Smooth muscle cell (in vitro differentiated cells): Measurements from ENCODE around the gene SPRR1B. TPM values are rescaled to one million over a fixed set of nuclear protein-coding genes. Genes with fewer than 3 reads are reported as not detected.

ENCODE experiments used
- DNase-seq: peaks from one replicate; lab custom pipeline; 2025; ENCODE audit not compliant: unreplicated experiment; lab: John Stamatoyannopoulos, UW
- H2AFZ ChIP-seq: fragments of 200-600 bp; sonication (generic); 2 replicates; pipeline ENCODE4 v1.6.0; 2016; ENCODE audit warnings: antibody characterized with exemption, low read depth, mild to moderate bottlenecking
- H3F3A ChIP-seq: fragments of 200-600 bp; sonication (generic); 2 replicates; pipeline ENCODE4 v1.6.0; 2017; ENCODE audit warnings: antibody characterized with exemption, low read depth
- H3K27ac ChIP-seq: fragments of 200-600 bp; sonication (generic); 2 replicates; pipeline ENCODE4 v1.5.1; 2016; ENCODE audit warnings: low read depth, mild to moderate bottlenecking
- H3K27me3 ChIP-seq: fragments of 200-600 bp; sonication (generic); 2 replicates; pipeline ENCODE4 v1.6.1; 2016; ENCODE audit warnings: low read depth, mild to moderate bottlenecking
- H3K36me3 ChIP-seq: fragments of 200-600 bp; sonication (generic); 2 replicates; pipeline ENCODE4 v1.5.1; 2016; ENCODE audit warnings: low read depth
- H3K4me1 ChIP-seq: fragments of 200-600 bp; sonication (generic); 2 replicates; pipeline ENCODE4 v1.5.1; 2016; ENCODE audit warnings: low read depth
- H3K4me2 ChIP-seq: fragments of 200-600 bp; sonication (generic); 2 replicates; pipeline ENCODE4 v1.6.0; 2016; ENCODE audit warnings: mild to moderate bottlenecking
- H3K4me3 ChIP-seq: fragments of 200-600 bp; sonication (generic); 2 replicates; pipeline ENCODE4 v1.5.1; 2016; ENCODE audit warnings: mild to moderate bottlenecking
- H3K79me2 ChIP-seq: fragments of 200-600 bp; sonication (generic); 2 replicates; pipeline ENCODE4 v1.6.0; 2016; ENCODE audit warnings: low read depth, mild to moderate bottlenecking
- H3K9ac ChIP-seq: fragments of 200-600 bp; sonication (generic); 2 replicates; pipeline ENCODE4 v1.6.0; 2016; ENCODE audit warnings: low read depth
- H3K9me3 ChIP-seq: fragments of 200-600 bp; sonication (generic); replicated peaks from 2 replicates; pipeline ENCODE4 v1.5.1; 2016; ENCODE audit warnings: low read depth
- H4K20me1 ChIP-seq: fragments of 200-600 bp; sonication (generic); 2 replicates; pipeline ENCODE4 v1.6.0; 2016; ENCODE audit warnings: low read depth
- WGBS: methylation state at CpG from one replicate; pipeline ENCODE4 v1.1.7; 2016; ENCODE audit warnings: low lambda C conversion rate; 5-methylcytosine and 5-hydroxymethylcytosine counted together
- polyA plus RNA-seq: library from polyadenylated mRNA; unstranded; fragments of >200 nt; fragmentation: Nextera tagmentation; extraction: Ambion mirVana; gene quantifications from 2 replicates; pipeline ENCODE4 v1.2.1, GENCODE V29; 2016
- total RNA-seq: library from RNA; depleted of rRNA; stranded (reverse); fragments of >200 nt; gene quantifications from 2 replicates; pipeline ENCODE4 v1.2.3, GENCODE V29; 2014
- TF ChIP-seq, protein P1 (sequence below): fragments of 200-600 bp; sonication (generic); IDR thresholded peaks from 2 replicates; pipeline ENCODE4 v1.5.1; 2017; ENCODE audit warnings: borderline replicate concordance, mild to moderate bottlenecking, antibody characterized with exemption; ENCODE audit not compliant: insufficient read depth, poor library complexity, severe bottlenecking

SPRR1B gene
- total and polyA plus RNA-seq, 2 experiments from 2014 or later = 46.5 to 82.8 TPM

DNA sequence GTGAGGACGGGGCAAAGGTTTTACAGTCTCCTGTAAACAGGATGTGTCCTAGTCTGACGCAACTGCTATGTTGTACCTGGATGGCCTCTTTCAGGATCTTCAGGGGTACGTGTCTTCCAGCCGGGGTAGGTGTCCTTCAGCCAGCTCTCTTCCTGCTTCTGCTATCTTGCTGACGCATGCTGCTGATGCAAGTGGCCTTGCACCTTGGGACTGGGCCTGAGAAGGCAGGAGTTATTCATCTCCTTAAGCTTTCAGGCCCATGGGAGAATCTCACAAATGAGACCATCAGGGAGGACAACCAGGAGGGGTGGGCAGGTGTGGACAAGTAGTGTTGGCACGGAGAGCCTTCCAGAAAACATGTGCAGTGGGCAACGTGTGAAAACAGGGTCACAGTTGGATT lies 7.9 kb upstream of the SPRR1B start:
- Histone ChIP-seq H3K27me3 (no peaks in the 10 kb centered on the region), H3K4me2 (no peak overlapping the region), H3K4me3 (no peak overlapping the region), H3K27ac (no peak overlapping the region), H3F3A (no peaks in the 10 kb centered on the region), H3K9me3 (no peaks in the 10 kb centered on the region), H3K9ac (no peak overlapping the region), H3K79me2 (no peaks in the 10 kb centered on the region), H4K20me1 (no peaks in the 10 kb centered on the region), H3K36me3 (no peaks in the 10 kb centered on the region), H3K4me1 (no peaks in the 10 kb centered on the region), H2AFZ (no peak overlapping the region)
- no peak for DNase-seq
- WGBS = 72% methylated on average over 7 of the region's 7 CpGs
- TF ChIP-seq, protein P1, sequence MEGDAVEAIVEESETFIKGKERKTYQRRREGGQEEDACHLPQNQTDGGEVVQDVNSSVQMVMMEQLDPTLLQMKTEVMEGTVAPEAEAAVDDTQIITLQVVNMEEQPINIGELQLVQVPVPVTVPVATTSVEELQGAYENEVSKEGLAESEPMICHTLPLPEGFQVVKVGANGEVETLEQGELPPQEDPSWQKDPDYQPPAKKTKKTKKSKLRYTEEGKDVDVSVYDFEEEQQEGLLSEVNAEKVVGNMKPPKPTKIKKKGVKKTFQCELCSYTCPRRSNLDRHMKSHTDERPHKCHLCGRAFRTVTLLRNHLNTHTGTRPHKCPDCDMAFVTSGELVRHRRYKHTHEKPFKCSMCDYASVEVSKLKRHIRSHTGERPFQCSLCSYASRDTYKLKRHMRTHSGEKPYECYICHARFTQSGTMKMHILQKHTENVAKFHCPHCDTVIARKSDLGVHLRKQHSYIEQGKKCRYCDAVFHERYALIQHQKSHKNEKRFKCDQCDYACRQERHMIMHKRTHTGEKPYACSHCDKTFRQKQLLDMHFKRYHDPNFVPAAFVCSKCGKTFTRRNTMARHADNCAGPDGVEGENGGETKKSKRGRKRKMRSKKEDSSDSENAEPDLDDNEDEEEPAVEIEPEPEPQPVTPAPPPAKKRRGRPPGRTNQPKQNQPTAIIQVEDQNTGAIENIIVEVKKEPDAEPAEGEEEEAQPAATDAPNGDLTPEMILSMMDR = no peak

DNA sequence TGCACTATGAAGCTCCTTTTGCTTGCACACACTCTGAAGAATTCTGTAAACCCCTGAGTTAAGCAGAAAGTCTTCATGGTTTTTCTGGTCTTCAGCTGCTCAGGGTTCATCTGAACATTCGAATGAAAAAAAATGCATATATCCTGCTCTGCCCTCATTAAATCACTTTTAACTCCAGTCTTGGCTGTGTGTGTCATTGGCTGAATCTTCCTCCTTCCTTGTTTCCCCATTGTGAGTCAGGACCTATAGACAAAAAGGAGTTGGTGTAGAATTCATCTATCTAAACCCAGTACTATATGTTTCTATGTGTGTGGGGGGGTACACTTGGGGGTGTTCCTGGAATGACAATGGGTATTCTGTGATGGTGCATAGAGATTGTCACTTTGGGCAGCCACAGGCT lies 6.6 kb upstream of the SPRR1B start:
- no peak overlapping the region for H3K4me2 ChIP-seq
- no peaks in the 10 kb centered on the region for H3F3A ChIP-seq
- H3K4me3 ChIP-seq = no peak overlapping the region
- H3K9me3 ChIP-seq = no peaks in the 10 kb centered on the region
- H3K9ac ChIP-seq = no peak overlapping the region
- 65% methylated on average over 1 of the region's 1 CpG for WGBS
- H2AFZ ChIP-seq = no peak overlapping the region
- no peaks in the 10 kb centered on the region for H3K4me1 ChIP-seq
- no peaks in the 10 kb centered on the region for H4K20me1 ChIP-seq
- no peaks in the 10 kb centered on the region for H3K27me3 ChIP-seq
- H3K27ac ChIP-seq = no peak overlapping the region
- no peak for DNase-seq
- no peaks in the 10 kb centered on the region for H3K36me3 ChIP-seq
- H3K79me2 ChIP-seq = no peaks in the 10 kb centered on the region
- TF ChIP-seq, protein P1 = no peak

DNA sequence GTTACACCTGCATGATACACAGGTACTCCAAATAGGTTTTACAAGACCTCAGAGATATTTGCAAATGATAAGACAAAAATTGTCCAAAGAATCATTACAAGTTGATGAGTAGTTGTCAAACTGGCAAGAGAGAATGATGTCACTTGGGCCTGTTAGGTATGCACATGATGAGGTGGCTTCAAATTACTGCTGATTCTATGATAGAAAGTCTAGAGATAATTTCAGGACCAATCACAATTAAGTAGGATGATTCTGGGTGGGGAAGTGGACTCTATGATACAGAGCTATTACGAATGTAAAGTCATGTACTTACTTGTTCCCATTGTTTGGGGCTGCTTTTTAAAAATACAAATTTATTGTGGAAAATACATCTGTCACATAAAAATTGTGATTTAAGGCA lies 5.2 kb upstream of the SPRR1B start:
- Histone ChIP-seq H3K9me3 (no peaks in the 10 kb centered on the region), H4K20me1 (no peaks in the 10 kb centered on the region), H3K36me3 (no peaks in the 10 kb centered on the region), H3K27me3 (no peaks in the 10 kb centered on the region), H3K79me2 (no peaks in the 10 kb centered on the region), H3K27ac (no peak overlapping the region), H3K4me2 (no peak overlapping the region), H3K9ac (no peak overlapping the region), H3F3A (no peaks in the 10 kb centered on the region), H3K4me1 (no peaks in the 10 kb centered on the region), H2AFZ (no peak overlapping the region), H3K4me3 (no peak overlapping the region)
- 83% methylated on average over 1 of the region's 1 CpG for WGBS
- TF ChIP-seq, protein P1 = no peak
- DNase-seq = no peak

DNA sequence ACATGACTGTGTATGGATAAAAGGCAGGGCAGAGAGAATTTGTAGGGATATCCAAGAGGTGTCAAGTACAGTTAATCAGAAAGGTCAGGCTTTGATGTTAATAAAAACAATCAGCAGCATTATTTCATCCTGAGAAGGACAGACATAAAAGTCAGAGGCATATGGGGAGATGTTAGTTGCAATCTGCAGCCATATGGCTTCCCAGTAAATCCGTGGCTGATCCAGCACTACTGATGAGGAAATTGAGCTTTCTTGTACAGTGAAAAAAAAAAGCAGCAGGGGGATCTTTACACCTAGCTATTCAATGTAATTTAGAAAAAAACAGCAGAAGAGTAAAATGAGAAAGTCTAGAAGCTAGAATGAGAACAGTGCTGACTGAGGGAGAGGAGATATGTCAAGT lies 2.2 kb upstream of the SPRR1B start:
- no peak overlapping the region for H2AFZ ChIP-seq
- H3K4me2 ChIP-seq = no peak overlapping the region
- TF ChIP-seq, protein P1 = no peak
- no peaks in the 10 kb centered on the region for H4K20me1 ChIP-seq
- H3K4me1 ChIP-seq = no peaks in the 10 kb centered on the region
- no peak for DNase-seq
- H3K79me2 ChIP-seq = no peaks in the 10 kb centered on the region
- no peak overlapping the region for H3K9ac ChIP-seq
- H3K27me3 ChIP-seq = no peaks in the 10 kb centered on the region
- no peaks in the 10 kb centered on the region for H3F3A ChIP-seq
- H3K36me3 ChIP-seq = no peaks in the 10 kb centered on the region
- H3K27ac ChIP-seq = no peak overlapping the region
- 34% methylated on average over 1 of the region's 1 CpG for WGBS
- H3K4me3 ChIP-seq = no peak overlapping the region
- no peaks in the 10 kb centered on the region for H3K9me3 ChIP-seq
